HEK293T (cell line): ENCODE measurements around the gene DOCK7.
A peak's percentile ranks its signal among the peaks of the same experiment; 100 is the strongest.
"Not testable (repeated sequence)": the region's sequence is repeated elsewhere in the genome, so short reads cannot be mapped to it uniquely, and the experiment has no call there.

Experiments used
- CTCF ChIA-PET: fragments of 350-600 bp; formaldehyde crosslinking; extraction: SDS; loops from one replicate; lab custom pipeline; 2021; ENCODE audit warnings: antibody characterized with exemption, inconsistent platforms; lab: Yijun Ruan, JAX
- POLR2A ChIA-PET: fragments of 350-600 bp; formaldehyde crosslinking; extraction: SDS; loops from one replicate; lab custom pipeline; 2020; ENCODE audit warnings: antibody characterized with exemption, inconsistent platforms; lab: Yijun Ruan, JAX
- DNase-seq: peaks from one replicate; pipeline ENCODE4 v3.0.0; 2012; ENCODE audit warnings: mixed read lengths; ENCODE audit errors: extremely low spot score
- ARNT ChIP-seq: fragments of 450-650 bp; IDR thresholded peaks from 2 replicates; pipeline ENCODE4 v1.6.1; 2017; ENCODE audit warnings: mild to moderate bottlenecking
- BHLHE40 ChIP-seq: fragments of 450-650 bp; IDR thresholded peaks from 2 replicates; pipeline ENCODE4 v1.6.1; 2016; ENCODE audit warnings: mild to moderate bottlenecking, moderate library complexity, borderline replicate concordance
- CTBP1 ChIP-seq: fragments of 450-650 bp; IDR thresholded peaks from 2 replicates; pipeline ENCODE4 v1.6.1; 2016; ENCODE audit warnings: borderline replicate concordance
- ELF4 ChIP-seq: fragments of 450-650 bp; IDR thresholded peaks from 2 replicates; pipeline ENCODE4 v1.6.1; 2017; ENCODE audit warnings: antibody characterized with exemption
- FOXA1 ChIP-seq: fragments of 450-650 bp; IDR thresholded peaks from 2 replicates; pipeline ENCODE4 v1.6.1; 2016; ENCODE audit warnings: mild to moderate bottlenecking
- FOXK2 ChIP-seq: fragments of 450-650 bp; IDR thresholded peaks from 2 replicates; pipeline ENCODE4 v1.6.1; 2016; ENCODE audit warnings: mild to moderate bottlenecking
- FOXM1 ChIP-seq: fragments of 450-650 bp; IDR thresholded peaks from 2 replicates; pipeline ENCODE4 v1.6.1; 2017; ENCODE audit warnings: mild to moderate bottlenecking, borderline replicate concordance
- L3MBTL2 ChIP-seq: fragments of 450-650 bp; conservative IDR thresholded peaks from 2 replicates; pipeline ENCODE4 v1.6.1; 2016; ENCODE audit warnings: mild to moderate bottlenecking
- LEF1 ChIP-seq: fragments of 450-650 bp; IDR thresholded peaks from 2 replicates; pipeline ENCODE4 v1.6.1; 2017; ENCODE audit warnings: mild to moderate bottlenecking, borderline replicate concordance
- NFRKB ChIP-seq: fragments of 450-650 bp; IDR thresholded peaks from 2 replicates; pipeline ENCODE4 v1.6.1; 2016; ENCODE audit warnings: mild to moderate bottlenecking, moderate library complexity
- PKNOX1 ChIP-seq: fragments of 450-650 bp; IDR thresholded peaks from 2 replicates; pipeline ENCODE4 v1.6.1; 2016
- SP1 ChIP-seq: fragments of 450-650 bp; IDR thresholded peaks from 2 replicates; pipeline ENCODE4 v1.6.1; 2017
- SUZ12 ChIP-seq: fragments of 450-650 bp; IDR thresholded peaks from 2 replicates; pipeline ENCODE4 v1.6.1; 2016; ENCODE audit warnings: mild to moderate bottlenecking
- TARDBP ChIP-seq: fragments of 450-650 bp; IDR thresholded peaks from 2 replicates; pipeline ENCODE4 v1.6.1; 2016
- ZNF384 ChIP-seq: fragments of 450-650 bp; IDR thresholded peaks from 2 replicates; pipeline ENCODE4 v1.6.1; 2016

The DOCK7 gene

GRCh38 chr1:62573675-62574074, 114.5 kb downstream of the DOCK7 start:
- DNase-seq = no peak
- ChIA-PET POLR2A (no interaction called here), CTCF (no interaction called here)
- no peak for TF ChIP-seq TARDBP
- no peak for TF ChIP-seq ZNF384
- TF ChIP-seq FOXA1 = no peak
- no peak for TF ChIP-seq LEF1
- TF ChIP-seq ELF4 = no peak

GRCh38 chr1:62572476-62572875, 115.7 kb downstream of the DOCK7 start:
- ChIA-PET CTCF (no interaction called here), POLR2A (no interaction called here)
- TF ChIP-seq PKNOX1 = no peak
- no peak for TF ChIP-seq LEF1
- DNase-seq = no peak

DNA sequence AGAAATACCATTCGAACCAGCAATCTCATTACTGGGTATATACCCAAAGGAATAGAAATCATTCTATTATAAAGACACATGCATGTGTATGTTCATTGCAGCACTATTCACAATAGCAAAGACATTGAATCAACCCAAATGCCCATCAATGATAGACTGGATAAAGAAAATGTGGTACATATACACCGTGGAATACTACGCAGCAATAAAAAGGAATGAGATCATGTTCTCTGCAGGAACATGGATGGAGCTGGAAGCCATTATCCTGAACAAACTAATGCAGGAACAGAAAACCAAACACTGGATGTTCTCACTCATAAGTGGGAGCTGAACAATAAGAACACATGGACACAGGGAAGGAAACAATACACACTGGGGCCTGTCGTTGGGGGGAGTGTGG, 116.7 kb downstream of the DOCK7 start:
- DNase-seq, CTCF ChIA-PET, POLR2A ChIA-PET: not testable (repeated sequence)

DNA sequence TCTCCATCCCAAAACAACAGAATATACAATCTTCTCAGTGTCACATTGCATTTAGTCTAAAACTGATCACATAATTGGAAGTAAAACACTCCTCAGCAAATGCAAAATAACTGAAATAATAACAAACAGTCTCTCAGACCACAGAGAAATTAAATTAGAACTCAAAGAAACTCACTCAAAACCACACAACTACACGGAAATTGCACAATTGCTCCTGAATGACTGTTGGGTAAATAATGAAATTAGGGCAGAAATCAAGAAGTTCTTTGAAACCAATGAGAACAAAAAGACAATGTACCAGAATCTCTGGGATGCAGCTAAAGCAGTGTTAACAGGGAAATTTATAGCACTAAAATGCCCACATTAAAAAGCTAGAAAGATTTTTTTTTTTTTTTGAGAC, 120.3 kb downstream of the DOCK7 start:
- CTCF ChIA-PET, DNase-seq, POLR2A ChIA-PET: not testable (repeated sequence)

DNA sequence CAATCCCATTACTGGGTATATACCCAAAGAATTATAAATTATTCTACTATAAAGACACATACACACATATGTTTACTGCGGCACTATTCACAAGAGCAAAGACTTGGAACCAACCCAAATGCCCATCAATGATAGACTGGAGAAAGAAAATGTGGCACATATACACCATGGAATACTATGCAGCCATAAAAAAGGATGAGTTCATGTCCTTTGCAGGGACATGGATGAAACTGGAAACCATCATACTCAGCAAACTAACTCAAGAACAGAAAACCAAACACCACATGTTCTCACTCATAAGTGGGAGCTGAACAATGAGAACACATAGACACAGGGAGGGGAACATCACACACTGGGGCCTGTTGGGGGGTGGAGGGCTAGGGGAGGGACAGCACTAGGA, 121.0 kb downstream of the DOCK7 start:
- DNase-seq, CTCF ChIA-PET, POLR2A ChIA-PET: not testable (repeated sequence)

GRCh38 chr1:62561306-62561705, 126.9 kb downstream of the DOCK7 start:
- no peak for DNase-seq
- ChIA-PET CTCF (no interaction called here), POLR2A (no interaction called here)
- TF ChIP-seq FOXK2 (no peak), ARNT (no peak), PKNOX1 (peak; percentile 92)

DNA sequence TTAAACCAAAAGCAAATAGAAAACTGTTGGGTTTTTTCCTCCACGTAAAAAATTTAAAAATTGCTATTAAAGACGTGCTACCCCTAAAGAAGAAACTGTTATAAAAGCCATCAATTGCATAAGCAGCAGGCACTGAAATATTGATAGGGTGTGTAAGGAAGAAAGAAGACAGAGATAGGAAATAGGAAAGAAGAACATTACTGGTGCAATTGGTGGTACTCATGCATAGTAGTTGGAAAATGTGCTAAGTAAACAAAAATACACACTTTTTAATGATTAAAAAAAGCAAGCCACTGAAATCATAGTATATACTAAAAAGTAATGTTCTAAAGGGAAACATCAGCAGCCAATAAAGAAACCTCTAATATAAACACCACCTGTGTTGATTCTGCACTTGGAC, 143.6 kb downstream of the DOCK7 start:
- POLR2A ChIA-PET = no interaction called here
- no peak for DNase-seq
- CTCF ChIA-PET = no interaction called here
- TF ChIP-seq ZNF384 = no peak
- TF ChIP-seq LEF1 = no peak
- no peak for TF ChIP-seq BHLHE40
- no peak for TF ChIP-seq NFRKB
- no peak for TF ChIP-seq FOXA1
- TF ChIP-seq PKNOX1 = no peak
- no peak for TF ChIP-seq L3MBTL2
- no peak for TF ChIP-seq CTBP1
- TF ChIP-seq ELF4 = no peak
- TF ChIP-seq SUZ12 = no peak
- TF ChIP-seq SP1 = no peak
- TF ChIP-seq TARDBP = no peak

- POLR2A ChIA-PET = no interaction called here
- CTCF ChIA-PET = no interaction called here
Observed at GRCh38 chr1:62541048-62541447, 147.1 kb downstream of the DOCK7 start.

GRCh38 chr1:62539028-62539447, 149.1 kb downstream of the DOCK7 start:
- DNase-seq = no peak
- POLR2A ChIA-PET = no interaction called here
- CTCF ChIA-PET = interaction anchor here (0.6 to 1.5 kb wide), 2 partner anchors 31 to 1028 kb away, joined by 3 to 7 read pairs; no protein-coding TSS in a partner anchor
- TF ChIP-seq TARDBP (no peak), ARNT (no peak), SUZ12 (no peak), FOXA1 (no peak)

More at GRCh38 chr1:62541048-62541447, 147.1 kb downstream of the DOCK7 start:
- DNase-seq = no peak
- no peak for TF ChIP-seq ZNF384
- TF ChIP-seq SUZ12 = no peak
- TF ChIP-seq LEF1 = no peak
- no peak for TF ChIP-seq FOXM1
- TF ChIP-seq FOXK2 = no peak
- TF ChIP-seq NFRKB = no peak
- TF ChIP-seq SP1 = no peak
- TF ChIP-seq ARNT = no peak
